RKO (cell line): Measurements from ENCODE around the gene TRIM16.
"Not testable (repeated sequence)": the region's sequence is repeated elsewhere in the genome, so short reads cannot be mapped to it uniquely, and the experiment has no call there.

ENCODE experiments used
- DNase-seq: peaks from one replicate; pipeline ENCODE4 v3.0.0-alpha.2; 2016; ENCODE audit warnings: low spot score

The TRIM16 gene

GRCh38 chr17:15683824-15684478 is at the start of gene TRIM16:
Gene TRIM16, minus strand, starts transcription at chr17:15684311. Its CDS starts 32,702 bp downstream, at chr17:15651609.
- DNase-seq: peak; percentile 60

- DNase-seq: not testable (repeated sequence)
Measured at GRCh38 chr17:15733174-15733789, 49.2 kb upstream of the TRIM16 start.

- not testable (repeated sequence) for DNase-seq
Measured at GRCh38 chr17:15731900-15732299, 47.8 kb upstream of the TRIM16 start, which contains the start of gene TBC1D26. Gene TBC1D26, plus strand, starts transcription at chr17:15732283. Its CDS starts 3,066 bp downstream, at chr17:15735349.

- DNase-seq: not testable (repeated sequence)
Measured at GRCh38 chr17:15730535-15730934, 46.4 kb upstream of the TRIM16 start.

- not testable (repeated sequence) for DNase-seq
Measured at GRCh38 chr17:15716601-15717563, 32.8 kb upstream of the TRIM16 start.

GRCh38 chr17:15708879-15709278 is 24.8 kb upstream of the TRIM16 start:
- not testable (repeated sequence) for DNase-seq

GRCh38 chr17:15704813-15705212 is 20.7 kb upstream of the TRIM16 start:
- not testable (repeated sequence) for DNase-seq

GRCh38 chr17:15704239-15704638 is 20.1 kb upstream of the TRIM16 start:
- DNase-seq: not testable (repeated sequence)

- DNase-seq: not testable (repeated sequence)
Measured at GRCh38 chr17:15699937-15700336, 15.8 kb upstream of the TRIM16 start.

- peak; percentile 99 for DNase-seq
Measured at GRCh38 chr17:15699413-15699924, 15.4 kb upstream of the TRIM16 start, which contains the start of gene ZNF286A. Gene ZNF286A, plus strand, starts transcription at chr17:15699752. Its CDS starts 578 bp downstream, at chr17:15700330.

- DNase-seq: not testable (repeated sequence)
Measured at GRCh38 chr17:15698967-15699366, 14.9 kb upstream of the TRIM16 start.

- not testable (repeated sequence) for DNase-seq
Measured at GRCh38 chr17:15687494-15687893, 3.4 kb upstream of the TRIM16 start.

- peak; percentile 28 for DNase-seq
Measured at GRCh38 chr17:15683135-15683534, 976 bp downstream of the TRIM16 start.

- not testable (repeated sequence) for DNase-seq
Measured at GRCh38 chr17:15675991-15676390, 8.1 kb downstream of the TRIM16 start.

GRCh38 chr17:15674640-15675039 is 9.5 kb downstream of the TRIM16 start:
- DNase-seq: not testable (repeated sequence)

- DNase-seq: not testable (repeated sequence)
Measured at GRCh38 chr17:15669526-15669925, 14.6 kb downstream of the TRIM16 start.

GRCh38 chr17:15663691-15664090 is 20.4 kb downstream of the TRIM16 start:
- no peak for DNase-seq

GRCh38 chr17:15663176-15663575 is 20.9 kb downstream of the TRIM16 start:
- DNase-seq: no peak

- DNase-seq: no peak
Measured at GRCh38 chr17:15662681-15663080, 21.4 kb downstream of the TRIM16 start.

GRCh38 chr17:15660077-15660476 is 24.0 kb downstream of the TRIM16 start:
- DNase-seq: no peak

- no peak for DNase-seq
Measured at GRCh38 chr17:15659663-15660062, 24.4 kb downstream of the TRIM16 start.

- no peak for DNase-seq
Measured at GRCh38 chr17:15659236-15659635, 24.9 kb downstream of the TRIM16 start.
